NCI-H1105 treated with DMSO at 0.1 percent for 48 hours (cell line): ENCODE results near the gene MACROD1.
"Not testable (repeated sequence)": the region's sequence is repeated elsewhere in the genome, so short reads cannot be mapped to it uniquely, and the experiment has no call there.

Experiments
- DNase-seq: peaks from one replicate; lab custom pipeline; 2025; lab: John Stamatoyannopoulos, UW

The MACROD1 gene

GRCh38 chr11:64056213-64056785 lies 109.6 kb downstream of the MACROD1 start:
- no peak for DNase-seq

DNA sequence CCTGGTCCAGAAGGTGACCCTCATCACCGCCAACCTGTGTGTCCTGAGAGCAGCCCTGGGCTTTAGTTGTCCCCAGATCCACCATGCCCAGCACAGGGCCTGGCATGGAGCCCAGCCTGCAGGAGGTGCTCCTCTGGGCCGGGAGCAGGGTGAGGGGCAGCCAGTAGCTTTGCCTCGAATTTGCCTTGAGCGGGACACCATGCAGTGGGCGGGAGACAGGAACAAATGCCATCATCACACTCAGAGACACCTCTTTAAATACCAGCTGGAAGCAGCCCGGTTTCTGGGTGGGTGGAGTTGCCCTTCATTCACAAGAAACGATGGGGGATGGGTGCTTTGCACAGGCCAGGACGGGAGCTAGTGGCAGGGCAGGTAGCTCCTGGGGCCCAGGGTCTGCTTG lies 110.8 kb downstream of the MACROD1 start:
- DNase-seq, result no peak

DNA sequence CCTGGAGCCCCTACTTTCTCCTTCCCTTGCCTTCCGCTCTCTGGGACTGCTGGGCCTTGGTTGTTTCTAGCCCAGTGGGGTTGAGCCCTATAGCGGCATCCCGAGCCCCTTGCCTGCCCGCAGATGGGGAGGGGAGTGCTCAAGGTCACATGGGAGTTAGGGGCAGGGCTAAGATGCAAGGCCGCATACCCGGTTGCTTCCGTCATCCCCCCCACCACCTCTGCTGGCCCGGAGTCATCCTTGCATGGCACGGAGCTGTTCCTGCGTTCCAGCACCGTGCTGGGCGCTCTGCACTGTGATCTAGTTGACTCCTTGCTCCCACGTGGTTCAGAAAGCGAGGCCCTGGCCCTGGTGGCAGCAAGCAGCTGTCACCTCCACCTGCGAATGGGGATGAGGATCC lies 112.2 kb downstream of the MACROD1 start:
- no peak for DNase-seq

DNA sequence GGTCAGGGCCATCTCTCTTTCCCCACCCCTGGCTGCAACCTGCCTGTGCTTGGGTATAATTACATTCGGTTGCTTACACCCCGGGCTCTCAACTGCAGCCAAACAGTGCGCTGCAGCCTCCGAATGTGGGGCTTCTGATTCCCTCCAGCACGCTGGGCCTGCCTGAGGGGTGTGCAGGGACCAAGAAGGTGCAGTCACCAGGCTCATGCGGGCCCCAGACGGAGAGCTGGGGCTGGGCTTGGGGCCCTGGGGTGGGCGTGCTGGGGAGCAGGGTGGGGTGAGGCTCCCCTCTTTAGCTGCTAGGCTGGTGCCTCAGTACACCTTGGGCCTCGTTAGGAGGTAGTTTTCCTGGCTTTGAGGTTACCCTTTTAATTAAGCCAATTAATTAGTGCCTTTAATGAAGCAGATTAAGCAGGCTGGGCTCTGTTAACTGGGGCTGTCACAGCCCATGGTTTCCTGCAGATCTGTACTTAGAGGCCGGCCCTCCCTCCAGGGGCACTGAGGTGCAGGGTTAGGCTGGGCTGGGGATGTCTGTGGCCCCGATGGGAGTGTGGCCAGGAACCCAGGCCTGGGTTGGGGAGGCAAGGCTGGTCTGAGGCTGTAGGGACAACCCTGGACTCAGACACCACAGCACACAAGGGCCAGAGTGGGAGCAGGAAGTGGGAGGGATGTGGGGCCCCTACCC lies 112.8 kb downstream of the MACROD1 start:
- no peak for DNase-seq

GRCh38 chr11:64052436-64052835 lies 113.5 kb downstream of the MACROD1 start:
- DNase-seq, result no peak

GRCh38 chr11:64051297-64051696 lies 114.6 kb downstream of the MACROD1 start:
- DNase-seq, result no peak

DNA sequence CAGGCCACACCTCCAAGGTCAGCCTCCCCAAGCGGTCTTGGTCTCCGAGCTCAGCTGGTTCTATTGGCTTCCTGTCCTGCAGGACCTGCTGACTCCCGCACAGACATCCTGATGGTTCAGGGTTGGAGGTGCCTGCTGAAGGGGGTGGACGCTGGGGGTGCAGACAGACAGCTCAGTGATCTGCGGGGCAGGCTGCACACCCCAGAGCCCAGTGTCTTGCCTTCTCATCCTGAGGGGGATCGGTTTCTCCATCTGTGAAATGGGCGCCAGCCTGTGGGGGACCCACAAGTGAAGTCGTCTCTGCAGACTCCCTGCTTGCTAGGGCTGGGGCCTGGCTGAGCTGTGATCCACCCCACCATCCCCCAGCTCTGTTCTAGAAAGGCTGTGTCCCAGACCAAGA lies 116.4 kb downstream of the MACROD1 start:
- no peak for DNase-seq

DNA sequence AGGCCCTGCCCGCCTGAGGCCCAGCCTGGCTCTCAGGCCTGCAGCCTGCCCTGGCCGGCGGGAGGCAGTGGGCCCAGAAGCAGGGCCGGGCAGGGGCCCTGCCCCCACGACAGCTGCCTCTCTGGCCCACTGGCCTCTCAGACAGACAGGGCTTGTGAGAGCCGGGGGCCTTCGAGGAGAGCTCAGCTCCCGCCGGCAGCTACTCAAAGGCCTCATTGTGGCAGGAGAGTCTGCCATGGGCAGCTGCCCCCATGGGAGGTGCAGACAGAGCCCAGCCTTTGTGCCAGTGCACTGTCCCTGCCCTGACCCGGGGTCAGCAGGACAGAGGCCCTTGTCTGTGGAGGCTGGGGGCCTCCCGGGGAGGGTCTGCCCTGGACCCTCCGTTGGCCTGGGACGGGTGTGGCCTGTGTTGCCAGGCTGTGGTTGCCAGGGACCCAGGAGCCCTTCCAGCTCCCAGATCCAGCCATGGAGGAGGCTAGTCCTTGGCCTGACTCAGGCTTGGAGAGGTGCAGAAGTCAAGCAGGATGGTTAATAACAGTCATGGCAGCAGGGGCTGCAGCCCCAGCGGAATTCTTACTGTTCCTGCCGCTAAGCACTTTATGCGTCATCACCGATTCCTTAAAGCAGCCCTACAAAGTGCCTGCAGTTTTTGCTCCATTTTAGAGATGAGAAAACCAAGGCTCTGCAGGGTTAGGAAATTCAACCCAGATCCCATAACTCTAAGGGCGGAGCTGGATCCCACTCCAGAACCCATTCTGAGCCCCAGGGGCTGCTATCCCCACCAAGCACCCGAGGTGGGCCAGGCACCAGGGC lies 117.7 kb downstream of the MACROD1 start:
- DNase-seq, result no peak

GRCh38 chr11:64047373-64047772 lies 118.5 kb downstream of the MACROD1 start:
- not testable (repeated sequence) for DNase-seq

- no peak for DNase-seq
These were observed 120.2 kb downstream of the MACROD1 start for GRCh38 chr11:64045700-64046099.

DNA sequence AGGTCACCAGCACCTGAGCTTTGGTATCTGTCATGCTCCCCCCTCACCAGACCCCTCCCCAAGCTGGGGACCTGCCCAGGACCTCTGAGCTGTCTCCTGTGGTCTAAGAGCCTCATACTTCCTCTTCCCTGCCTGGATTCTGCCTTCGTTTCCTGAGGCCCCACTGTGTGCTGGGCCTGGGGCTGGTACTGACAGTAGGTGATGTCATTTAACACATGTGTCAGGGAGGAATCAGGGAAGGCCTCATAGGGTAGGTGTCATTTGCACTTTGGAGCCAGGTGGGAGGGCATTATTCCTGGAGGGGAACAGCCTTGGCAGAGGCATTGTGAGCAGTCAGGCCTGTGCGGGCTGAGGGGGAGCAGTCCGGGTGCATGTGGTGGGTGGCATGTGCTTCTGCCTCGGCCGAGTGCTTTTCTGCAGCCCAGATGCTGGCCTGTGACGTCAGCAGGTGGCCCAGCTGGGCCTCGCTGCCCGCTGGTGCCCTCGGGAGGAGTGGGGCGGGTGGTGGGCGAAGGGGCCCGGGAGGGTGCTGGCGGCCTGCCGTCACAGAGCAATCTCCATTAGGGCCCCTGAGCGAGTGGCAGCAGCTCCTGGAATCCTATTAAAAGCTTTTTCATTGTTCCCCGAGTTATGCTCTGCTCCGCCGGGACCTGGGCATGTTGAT lies 121.1 kb downstream of the MACROD1 start:
- DNase-seq, result peak; percentile 18

GRCh38 chr11:64043545-64043944 lies 122.4 kb downstream of the MACROD1 start:
- DNase-seq, result no peak

GRCh38 chr11:64042301-64042700 lies 123.6 kb downstream of the MACROD1 start:
- no peak for DNase-seq

GRCh38 chr11:64041846-64042245 lies 124.1 kb downstream of the MACROD1 start:
- DNase-seq, result no peak

- DNase-seq, result no peak
These were observed 125.1 kb downstream of the MACROD1 start for GRCh38 chr11:64040684-64041322.

DNA sequence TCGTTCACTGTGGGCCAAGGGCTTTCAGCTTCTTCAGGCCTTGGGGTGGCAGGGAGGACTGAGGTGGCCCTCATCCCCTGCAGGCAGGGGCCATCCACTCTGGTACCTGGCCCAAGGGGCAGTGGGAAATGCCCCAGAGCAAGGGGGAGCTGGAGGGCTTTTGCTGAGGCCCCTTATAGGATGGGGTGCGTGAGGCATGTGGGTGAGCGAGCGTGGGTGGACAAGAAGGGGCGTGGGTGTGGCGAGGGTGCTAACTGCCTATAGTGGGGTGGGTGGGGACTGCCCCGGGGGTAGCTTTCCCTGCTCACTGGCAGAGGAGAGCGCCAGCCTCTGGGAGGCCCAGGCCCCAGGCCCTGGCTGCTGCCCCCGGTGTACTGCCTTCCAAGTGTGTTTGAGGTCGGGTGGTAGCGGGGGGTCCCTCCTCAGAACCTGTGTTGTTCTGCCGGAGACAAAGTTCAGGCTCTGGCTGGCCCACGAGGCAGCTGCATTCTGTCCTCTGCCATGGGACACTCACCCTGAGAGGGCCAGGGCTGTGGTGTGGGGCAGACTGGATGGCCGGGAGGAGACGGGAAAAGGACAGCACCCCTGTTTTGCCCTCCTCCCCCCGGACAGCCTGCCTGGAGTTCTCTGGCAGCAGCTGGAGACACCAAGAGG lies 126.8 kb downstream of the MACROD1 start:
- no peak for DNase-seq

DNA sequence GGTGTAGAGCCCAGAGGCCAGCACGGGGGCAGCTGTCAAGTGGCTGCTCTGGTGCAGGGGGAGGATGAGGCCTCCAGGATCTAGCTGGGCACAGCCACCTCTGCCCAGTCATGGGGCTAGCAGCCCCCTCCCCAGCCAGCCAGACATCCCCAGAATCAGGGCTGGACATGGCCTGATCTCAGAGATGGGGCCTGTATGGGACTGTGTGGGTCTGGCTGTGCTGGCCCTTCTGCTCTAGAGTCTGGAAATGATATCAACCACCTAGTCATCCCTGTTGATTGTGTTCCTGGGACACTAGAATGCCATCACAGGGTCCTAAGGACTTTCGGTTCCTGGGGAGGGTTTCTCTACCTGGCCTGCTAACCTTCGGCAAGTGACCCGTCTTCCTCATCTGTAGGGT lies 127.4 kb downstream of the MACROD1 start:
- no peak for DNase-seq

DNA sequence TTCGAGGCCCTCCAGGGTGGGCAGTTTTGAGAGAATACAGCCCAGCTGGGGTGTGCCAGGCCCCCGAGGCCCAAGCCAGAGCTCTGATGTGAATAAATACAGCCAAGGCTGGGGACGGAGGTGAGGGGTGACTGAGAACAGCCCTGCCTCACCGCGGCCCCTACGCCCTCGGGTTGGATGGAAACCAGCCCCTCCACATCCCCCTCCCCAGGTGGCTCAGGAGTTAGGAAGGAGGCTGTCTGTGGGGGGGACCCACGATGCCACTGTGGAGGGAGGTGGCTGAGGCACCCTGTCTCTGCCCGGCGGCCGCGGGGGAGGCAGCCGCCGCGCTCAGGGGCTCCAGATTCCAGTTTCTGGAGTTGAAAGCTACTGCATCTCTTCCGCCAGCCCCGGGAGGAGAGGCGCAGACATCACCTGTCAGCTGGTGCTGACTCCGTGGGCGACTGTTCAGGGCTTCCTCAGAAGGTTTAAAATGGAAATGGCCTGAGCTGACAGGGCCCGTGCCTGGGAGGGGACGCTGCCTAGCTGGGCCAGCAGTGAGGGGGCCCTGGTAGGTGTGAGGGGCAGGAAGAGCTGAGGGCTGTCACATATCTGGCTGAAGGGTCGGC lies 128.8 kb downstream of the MACROD1 start:
- no peak for DNase-seq

GRCh38 chr11:64036087-64037026 lies 129.6 kb downstream of the MACROD1 start:
- peak; percentile 39 for DNase-seq

DNA sequence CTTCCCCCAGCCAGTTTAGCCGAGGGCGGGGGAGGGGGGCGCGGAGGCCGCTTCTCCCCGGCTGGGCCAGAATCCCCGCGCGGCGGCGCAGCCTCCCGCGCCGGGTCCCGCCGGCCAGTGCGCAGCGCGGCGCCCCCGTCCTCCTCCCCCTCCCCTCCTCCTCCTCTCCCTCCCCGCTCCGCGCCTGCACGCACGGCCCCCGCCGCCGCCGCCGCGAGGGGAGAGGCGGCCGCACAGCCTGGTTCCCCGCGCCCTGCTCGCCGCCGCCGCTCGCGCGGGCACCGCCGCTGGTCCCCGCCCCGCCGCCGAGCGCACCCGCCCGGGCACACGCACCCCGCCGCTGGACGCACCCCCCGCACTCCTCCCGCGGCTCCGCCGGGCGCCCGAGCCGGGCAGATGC lies 130.3 kb downstream of the MACROD1 start, which contains the start of gene FLRT1:
Gene FLRT1 (plus strand): TSS at position 356 of the 400 bp plus-strand sequence. CDS start 80,337 bp downstream, outside the sequence.
- DNase-seq, result no peak
